ENCODE measurements around the gene BMPER.

- TF ChIP-seq CTCF (IDR thresholded peaks at IDR 0.05) (no peak), POLR2A (IDR thresholded peaks at IDR 0.05) (no peak), POLR2AphosphoS5 (IDR thresholded peaks at IDR 0.05) (no peak)
Observed at GRCh38 chr7:34168013-34168412, 262.7 kb downstream of the BMPER start.
